DOHH2 (cell line): ENCODE data around the gene KRT37.

Experiments used
- CTCF ChIP-seq: fragments of 200-600 bp; sonication (generic); IDR thresholded peaks from one replicate; pipeline ENCODE4 v1.5.1; 2014; ENCODE audit warnings: antibody characterized with exemption, mild to moderate bottlenecking, low read depth, low read length; ENCODE audit not compliant: poor library complexity, severe bottlenecking
- EZH2phosphoT487 ChIP-seq: fragments of 200-600 bp; sonication (generic); IDR thresholded peaks from 2 replicates; pipeline ENCODE4 v1.6.1; 2017; ENCODE audit warnings: borderline replicate concordance, mild to moderate bottlenecking, antibody characterized with exemption, low read length, moderate library complexity, mixed read lengths

GRCh38 chr17:41440531-41441033, 16.2 kb upstream of the KRT37 start, which contains the start of gene KRT38:
- TF ChIP-seq CTCF (no peak), EZH2phosphoT487 (no peak)
